GM12801 (cell line): Measurements from ENCODE around the gene CHRNA4.

Experiments used
- TF ChIP-seq, protein P1 (sequence below): IDR thresholded peaks from one replicate; pipeline ENCODE4 v1.5.1; 2011; ENCODE audit warnings: control low read depth; ENCODE audit not compliant: insufficient read length; ENCODE audit errors: extremely low read depth

CHRNA4 gene

DNA sequence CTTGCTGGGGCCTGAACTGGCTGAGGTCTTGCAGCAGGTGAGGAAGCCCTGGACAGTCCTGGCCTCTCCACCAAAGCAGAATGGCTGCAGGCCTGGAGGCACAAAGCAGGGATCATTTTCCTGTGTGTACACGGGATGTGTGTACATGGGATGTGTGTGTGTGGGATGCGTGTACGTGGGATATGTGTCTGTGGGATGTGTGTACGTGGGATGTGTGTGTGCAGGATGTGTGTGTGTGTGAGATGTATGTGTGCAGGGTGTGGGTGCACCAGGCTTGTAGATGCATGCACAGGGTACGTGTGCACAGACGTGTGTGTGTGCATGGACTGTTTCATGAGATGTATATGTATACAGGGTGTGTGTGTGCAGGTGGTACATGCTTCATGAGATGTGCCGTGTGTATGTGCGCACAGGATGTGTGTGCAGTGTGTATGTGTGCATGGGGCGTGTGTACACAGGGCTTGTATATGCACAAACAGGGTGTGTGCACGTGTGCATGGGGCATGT lies 7.9 kb upstream of the CHRNA4 start:
- TF ChIP-seq, protein P1, sequence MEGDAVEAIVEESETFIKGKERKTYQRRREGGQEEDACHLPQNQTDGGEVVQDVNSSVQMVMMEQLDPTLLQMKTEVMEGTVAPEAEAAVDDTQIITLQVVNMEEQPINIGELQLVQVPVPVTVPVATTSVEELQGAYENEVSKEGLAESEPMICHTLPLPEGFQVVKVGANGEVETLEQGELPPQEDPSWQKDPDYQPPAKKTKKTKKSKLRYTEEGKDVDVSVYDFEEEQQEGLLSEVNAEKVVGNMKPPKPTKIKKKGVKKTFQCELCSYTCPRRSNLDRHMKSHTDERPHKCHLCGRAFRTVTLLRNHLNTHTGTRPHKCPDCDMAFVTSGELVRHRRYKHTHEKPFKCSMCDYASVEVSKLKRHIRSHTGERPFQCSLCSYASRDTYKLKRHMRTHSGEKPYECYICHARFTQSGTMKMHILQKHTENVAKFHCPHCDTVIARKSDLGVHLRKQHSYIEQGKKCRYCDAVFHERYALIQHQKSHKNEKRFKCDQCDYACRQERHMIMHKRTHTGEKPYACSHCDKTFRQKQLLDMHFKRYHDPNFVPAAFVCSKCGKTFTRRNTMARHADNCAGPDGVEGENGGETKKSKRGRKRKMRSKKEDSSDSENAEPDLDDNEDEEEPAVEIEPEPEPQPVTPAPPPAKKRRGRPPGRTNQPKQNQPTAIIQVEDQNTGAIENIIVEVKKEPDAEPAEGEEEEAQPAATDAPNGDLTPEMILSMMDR: no peak

DNA sequence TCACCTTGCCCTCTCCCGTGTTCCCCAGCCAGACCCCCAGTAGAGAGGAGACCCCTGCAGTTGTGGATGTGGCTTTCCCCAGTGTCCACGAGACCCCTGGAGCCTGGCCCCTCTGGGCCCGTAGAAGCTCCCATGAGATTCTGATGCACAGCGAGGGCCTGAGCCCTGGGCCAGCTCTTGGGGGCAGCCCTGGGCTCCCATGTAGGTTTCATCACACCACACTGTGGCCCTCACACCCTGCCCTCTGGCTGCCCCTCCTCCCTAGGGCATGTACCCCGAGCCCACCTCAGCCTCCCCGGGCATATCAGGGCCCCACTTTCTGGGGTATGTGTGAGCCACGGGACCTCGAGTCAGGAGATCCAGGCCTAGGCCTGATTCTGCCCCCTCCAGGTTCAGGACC lies 7.0 kb upstream of the CHRNA4 start:
- TF ChIP-seq, protein P1: no peak

DNA sequence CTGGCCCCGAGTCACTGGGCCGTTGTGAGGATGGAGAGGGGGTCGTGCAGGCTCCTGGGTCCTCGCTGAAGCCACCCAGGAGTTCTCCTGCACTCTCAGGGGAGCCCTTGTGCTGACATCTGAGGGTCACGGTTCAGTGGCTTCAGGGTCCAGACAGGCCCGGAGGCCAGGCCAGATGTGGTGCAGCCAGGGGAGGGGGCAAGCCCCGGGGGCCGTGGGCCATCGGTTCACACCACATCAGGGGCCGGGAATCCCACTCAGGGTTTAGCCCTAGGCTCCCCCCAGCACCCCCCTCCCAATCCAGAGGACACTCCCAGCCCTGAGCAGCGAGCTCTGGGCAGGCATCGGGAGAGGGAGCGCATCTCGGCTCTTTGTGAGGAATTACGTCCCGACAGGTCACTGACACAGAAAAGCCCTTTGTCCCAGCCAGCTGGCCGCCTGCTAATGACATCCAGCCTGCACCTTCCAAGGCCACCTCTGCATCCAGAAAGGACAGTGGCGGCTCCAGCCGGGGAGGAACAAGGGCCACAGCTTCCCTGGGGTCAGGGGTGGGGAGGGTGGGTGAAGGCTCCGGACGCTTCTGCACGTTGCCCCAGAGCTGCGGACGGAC lies 6.4 kb upstream of the CHRNA4 start:
- TF ChIP-seq, protein P1: no peak

DNA sequence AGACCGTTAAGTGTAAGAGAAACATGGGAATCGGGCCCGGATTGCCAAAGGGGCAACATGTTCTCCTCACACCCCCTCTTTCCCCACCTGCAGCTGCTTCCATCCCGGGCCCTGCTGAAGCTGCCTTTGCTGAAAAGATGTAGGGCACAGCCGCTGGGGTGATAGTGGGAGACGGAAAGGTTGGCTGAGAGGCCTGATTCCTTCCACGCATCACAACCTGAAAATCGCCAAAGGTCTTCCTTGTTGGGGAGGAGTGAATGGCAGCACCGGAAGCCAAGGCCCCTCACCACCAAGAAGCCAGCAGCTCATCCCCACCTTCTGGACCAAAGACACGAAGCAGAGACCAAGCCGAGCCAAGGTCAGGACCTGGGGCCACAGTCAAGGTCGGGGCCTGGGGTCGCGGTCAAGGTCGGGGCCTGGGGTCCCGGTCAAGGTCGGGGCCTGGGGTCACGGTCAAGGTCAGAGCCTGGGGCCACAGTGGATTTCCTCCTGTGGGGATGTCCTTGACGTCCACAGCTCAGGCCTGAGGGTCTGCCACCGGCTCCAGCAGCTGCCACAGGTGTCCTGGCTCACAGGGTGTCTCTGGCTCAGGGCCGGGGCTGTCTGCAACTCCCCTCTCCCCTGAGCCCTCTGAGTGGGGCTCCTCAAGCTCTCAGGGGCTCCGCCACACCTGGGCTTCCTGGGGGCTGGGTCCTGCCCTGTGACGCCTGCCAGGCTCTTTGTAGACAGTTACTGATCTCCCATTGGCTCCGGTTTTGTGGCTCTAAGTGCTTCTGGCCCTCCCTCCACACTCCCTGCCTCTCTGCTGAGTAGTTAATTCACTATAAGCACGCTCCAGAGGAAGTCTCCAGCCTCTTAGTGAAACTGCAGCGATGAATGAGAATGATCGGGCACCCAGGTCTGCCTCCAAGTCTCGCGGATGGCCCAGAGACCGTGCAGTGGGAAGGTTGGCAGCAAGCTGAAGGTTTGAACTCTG lies 5.5 kb upstream of the CHRNA4 start:
- TF ChIP-seq, protein P1: no peak

DNA sequence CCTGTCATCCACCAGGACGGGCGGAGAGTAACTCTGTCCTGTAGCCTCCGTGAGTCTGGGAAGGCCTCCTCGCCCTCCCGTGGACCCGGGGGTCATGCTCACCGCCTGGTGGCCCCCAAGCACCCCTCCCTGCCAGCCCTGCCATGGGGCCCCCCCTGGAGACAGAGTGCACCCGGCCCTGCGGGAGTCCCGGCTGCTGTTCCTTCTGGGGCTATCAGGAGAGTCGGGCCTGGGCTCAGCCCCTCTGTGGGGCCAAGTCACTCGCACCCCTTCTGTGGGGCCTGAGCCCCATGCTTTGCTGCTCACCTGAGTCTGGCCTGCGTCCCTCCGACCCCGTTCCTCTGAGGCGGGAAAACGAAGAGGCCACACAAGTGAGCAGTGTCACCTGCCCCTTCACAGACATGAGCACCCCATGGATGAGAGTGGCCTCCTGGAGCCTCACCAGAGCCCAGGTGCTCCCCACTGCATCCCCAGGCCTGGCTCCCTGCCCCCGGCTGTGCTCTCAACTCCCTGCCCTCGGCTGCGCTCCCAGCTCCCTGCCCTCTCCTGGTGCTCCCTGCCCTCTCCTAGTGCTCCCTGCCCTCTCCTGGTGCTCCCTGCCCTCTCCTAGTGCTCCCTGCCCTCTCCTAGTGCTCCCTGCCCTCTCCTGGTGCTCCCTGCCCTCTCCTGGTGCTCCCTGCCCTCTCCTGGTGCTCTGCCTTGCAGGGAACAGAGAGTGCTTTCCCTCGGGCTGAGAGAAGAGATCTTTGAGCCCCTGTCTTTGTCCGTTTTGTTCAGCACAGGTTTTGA lies 4.6 kb upstream of the CHRNA4 start:
- TF ChIP-seq, protein P1: no peak

DNA sequence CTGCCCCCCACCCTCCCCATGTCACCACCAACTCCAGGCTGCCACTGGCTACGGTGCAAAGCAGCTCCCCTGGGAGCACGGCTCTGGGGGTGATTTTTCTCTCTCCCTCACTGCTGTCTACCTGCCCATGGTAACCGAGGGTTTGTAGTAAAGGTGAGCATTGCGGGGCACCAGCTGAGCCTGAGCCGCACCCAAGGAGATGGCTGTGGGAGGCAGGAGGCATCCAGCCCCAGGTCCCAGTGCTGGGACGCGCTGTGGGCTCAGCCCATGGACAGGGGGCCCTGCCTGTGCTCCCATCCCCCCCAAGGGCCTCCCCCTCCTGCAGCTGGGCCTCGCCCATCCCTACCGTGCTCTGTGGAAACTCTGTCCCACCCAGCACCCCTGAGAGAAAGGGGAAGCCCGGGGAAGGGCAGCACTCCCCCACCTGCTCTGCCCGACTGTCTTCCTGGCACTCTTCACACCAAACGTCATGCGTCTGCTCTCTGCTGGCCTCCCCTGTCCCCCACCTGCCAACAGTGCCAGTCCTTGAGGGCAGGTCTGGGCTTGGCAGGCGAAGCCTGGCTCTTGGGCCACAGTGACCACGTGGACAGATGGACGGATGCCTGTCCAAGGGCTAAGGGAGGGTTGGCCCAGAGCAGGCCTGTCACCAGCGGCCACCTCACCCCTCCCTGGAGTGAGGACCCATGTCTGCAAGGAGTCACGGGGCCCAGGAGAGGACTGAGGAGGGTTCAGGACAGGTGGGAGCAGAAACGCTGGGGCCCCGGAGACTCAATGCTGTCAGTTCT lies 3.8 kb upstream of the CHRNA4 start:
- TF ChIP-seq, protein P1: no peak
